ENCODE data around the gene NCOR1.
"Not testable (repeated sequence)": the region's sequence is repeated elsewhere in the genome, so short reads cannot be mapped to it uniquely, and the experiment has no call there.

Gene NCOR1

GRCh38 chr17:16123531-16123930, 91.8 kb downstream of the NCOR1 start:
- no peak overlapping the region for H3K4me3 ChIP-seq (replicated peaks in 1 of 2; ENCODE audit: low read depth in 2 of 2, low read length in 2 of 2)
- no peak for TF ChIP-seq CTCF (IDR thresholded peaks at IDR 0.05; ENCODE audit: low read depth, low read length)
- no peak for DNase-seq (ENCODE audit: low read depth in 2 of 2)

- peak in 1 of 2 donors; percentile 9 for DNase-seq (ENCODE audit: low read depth in 2 of 2)
- TF ChIP-seq CTCF (IDR thresholded peaks at IDR 0.05; ENCODE audit: low read depth, low read length) = no peak
- H3K4me3 ChIP-seq (replicated peaks in 1 of 2; ENCODE audit: low read depth in 2 of 2, low read length in 2 of 2) = no peak overlapping the region
Measured at GRCh38 chr17:16122697-16123434, 92.5 kb downstream of the NCOR1 start.

- H3K4me3 ChIP-seq (replicated peaks in 1 of 2; ENCODE audit: low read depth in 2 of 2, low read length in 2 of 2) = no peak overlapping the region
- TF ChIP-seq CTCF (IDR thresholded peaks at IDR 0.05; ENCODE audit: low read depth, low read length) = no peak
- peak in 1 of 2 donors; percentile 17 for DNase-seq (ENCODE audit: low read depth in 2 of 2)
Measured at GRCh38 chr17:16121915-16122314, 93.4 kb downstream of the NCOR1 start.

- no peak overlapping the region for H3K4me3 ChIP-seq (replicated peaks in 1 of 2; ENCODE audit: low read depth in 2 of 2, low read length in 2 of 2)
- TF ChIP-seq CTCF (IDR thresholded peaks at IDR 0.05; ENCODE audit: low read depth, low read length) = no peak
- no peak for DNase-seq (ENCODE audit: low read depth in 2 of 2)
Measured at GRCh38 chr17:16120937-16121336, 94.4 kb downstream of the NCOR1 start.

GRCh38 chr17:16117149-16117548, 98.2 kb downstream of the NCOR1 start:
- DNase-seq (ENCODE audit: low read depth in 2 of 2) = no peak
- TF ChIP-seq CTCF (IDR thresholded peaks at IDR 0.05; ENCODE audit: low read depth, low read length) = no peak
- no peak overlapping the region for H3K4me3 ChIP-seq (replicated peaks in 1 of 2; ENCODE audit: low read depth in 2 of 2, low read length in 2 of 2)

GRCh38 chr17:16115077-16115698, 100.1 kb downstream of the NCOR1 start:
- not testable (repeated sequence) for H3K4me3 ChIP-seq (replicated peaks in 1 of 2; ENCODE audit: low read depth in 2 of 2, low read length in 2 of 2); DNase-seq (ENCODE audit: low read depth in 2 of 2)

- no peak overlapping the region for H3K4me3 ChIP-seq (replicated peaks in 1 of 2; ENCODE audit: low read depth in 2 of 2, low read length in 2 of 2)
- TF ChIP-seq CTCF (IDR thresholded peaks at IDR 0.05; ENCODE audit: low read depth, low read length) = no peak
Measured at GRCh38 chr17:16108871-16109270, 106.5 kb downstream of the NCOR1 start.

More at GRCh38 chr17:16108871-16109270, 106.5 kb downstream of the NCOR1 start:
- DNase-seq (ENCODE audit: low read depth in 2 of 2) = no peak

All from cardiac fibroblast (primary cell).